Endothelial cell of umbilical vein (primary cell): ENCODE measurements around the gene CNOT11.

Experiments used
- POLR2A ChIP-seq: IDR thresholded peaks from 2 replicates; pipeline ENCODE4 v1.6.1; 2012; ENCODE audit warnings: low read depth, mild to moderate bottlenecking, control low read depth, low read length
- TF ChIP-seq, protein P1 (sequence below), 2 donors: IDR thresholded peaks; 1 replicate in 1 of 2; 2 replicates in 1 of 2; pipeline ENCODE4 v1.5.1; 2011; ENCODE audit warnings: low read length in 2 of 2, mild to moderate bottlenecking in 2 of 2, moderate library complexity in 2 of 2, control low read depth in 1 of 2, inconsistent platforms in 1 of 2, low read depth in 1 of 2; ENCODE audit not compliant: insufficient read depth in 1 of 2; ENCODE audit errors: extremely low read depth in 1 of 2

DNA sequence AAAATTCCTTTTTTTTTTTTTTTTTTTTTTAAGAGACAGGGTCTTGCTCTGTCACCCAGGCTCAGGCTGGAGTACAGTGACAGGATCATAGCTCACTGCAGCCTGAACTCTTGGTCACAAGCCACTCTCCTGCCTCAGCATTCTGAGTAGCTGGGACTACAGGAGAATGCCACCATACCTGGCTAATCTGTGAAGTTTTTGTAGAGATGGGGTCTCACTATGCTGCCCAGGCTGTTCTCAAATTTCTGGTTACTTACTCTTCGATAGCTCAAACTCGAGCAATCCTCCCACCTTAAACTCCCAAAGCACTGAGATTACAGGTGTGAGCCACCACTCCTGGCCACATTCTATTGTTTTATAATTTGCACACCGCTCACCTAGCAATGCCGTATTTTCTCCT lies 28.8 kb downstream of the CNOT11 start:
- TF ChIP-seq, protein P1, sequence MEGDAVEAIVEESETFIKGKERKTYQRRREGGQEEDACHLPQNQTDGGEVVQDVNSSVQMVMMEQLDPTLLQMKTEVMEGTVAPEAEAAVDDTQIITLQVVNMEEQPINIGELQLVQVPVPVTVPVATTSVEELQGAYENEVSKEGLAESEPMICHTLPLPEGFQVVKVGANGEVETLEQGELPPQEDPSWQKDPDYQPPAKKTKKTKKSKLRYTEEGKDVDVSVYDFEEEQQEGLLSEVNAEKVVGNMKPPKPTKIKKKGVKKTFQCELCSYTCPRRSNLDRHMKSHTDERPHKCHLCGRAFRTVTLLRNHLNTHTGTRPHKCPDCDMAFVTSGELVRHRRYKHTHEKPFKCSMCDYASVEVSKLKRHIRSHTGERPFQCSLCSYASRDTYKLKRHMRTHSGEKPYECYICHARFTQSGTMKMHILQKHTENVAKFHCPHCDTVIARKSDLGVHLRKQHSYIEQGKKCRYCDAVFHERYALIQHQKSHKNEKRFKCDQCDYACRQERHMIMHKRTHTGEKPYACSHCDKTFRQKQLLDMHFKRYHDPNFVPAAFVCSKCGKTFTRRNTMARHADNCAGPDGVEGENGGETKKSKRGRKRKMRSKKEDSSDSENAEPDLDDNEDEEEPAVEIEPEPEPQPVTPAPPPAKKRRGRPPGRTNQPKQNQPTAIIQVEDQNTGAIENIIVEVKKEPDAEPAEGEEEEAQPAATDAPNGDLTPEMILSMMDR (IDR thresholded peaks at IDR 0.05; ENCODE audit: extremely low read depth in 1 of 2, insufficient read depth in 1 of 2, low read depth in 1 of 2, low read length in 2 of 2), result no peak
- no peak for TF ChIP-seq POLR2A
